ENCODE data around the gene PROX1.

Gene PROX1

DNA sequence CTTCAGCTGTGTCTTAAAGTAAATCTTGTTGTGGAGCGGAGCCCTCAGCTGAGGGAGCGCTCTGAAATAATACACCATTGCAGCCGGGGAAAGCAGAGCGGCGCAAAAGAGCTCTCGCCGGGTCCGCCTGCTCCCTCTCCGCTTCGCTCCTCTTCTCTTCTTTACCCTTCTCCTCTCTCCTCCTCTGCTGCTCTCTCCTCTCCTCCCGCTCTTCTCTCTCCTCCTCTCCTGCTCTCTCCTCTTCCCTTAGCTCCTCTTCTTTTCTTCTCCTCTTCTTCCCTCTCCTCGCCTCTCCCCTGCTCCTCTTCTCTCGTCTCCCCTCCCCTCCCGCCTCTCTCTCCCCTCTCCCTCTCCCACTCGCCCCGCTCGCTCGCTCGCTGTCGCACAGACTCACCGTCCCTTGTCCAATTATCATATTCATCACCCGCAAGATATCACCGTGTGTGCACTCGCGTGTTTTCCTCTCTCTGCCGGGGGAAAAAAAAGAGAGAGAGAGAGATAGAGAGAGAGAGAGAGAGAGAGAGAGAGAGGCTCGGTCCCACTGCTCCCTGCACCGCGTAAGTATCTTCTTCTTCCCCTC lies at the start of gene PROX1:
Gene PROX1, plus strand, starts transcription at position 47 of the 580 bp plus-strand sequence. CDS start 8,563 bp downstream, outside the sequence.
- Mint-ChIP-seq H3K27me3 (ENCODE audit: low read depth, poor library complexity) (peaks cover 34% of the 10 kb centered on the region), H3K36me3 (ENCODE audit: low read depth) (no peaks in the 10 kb centered on the region), H3K4me1 (peaks cover 76% of the 10 kb centered on the region), H3K27ac (peak within 1 kb of the TSS; percentile 99), H3K4me3 (peak within 1 kb of the TSS; percentile 98), H3K9me3 (no peaks in the 10 kb centered on the region)
- no peak for TF ChIP-seq CTCF (IDR thresholded peaks at IDR 0.05)
- DNase-seq: no peak

DNA sequence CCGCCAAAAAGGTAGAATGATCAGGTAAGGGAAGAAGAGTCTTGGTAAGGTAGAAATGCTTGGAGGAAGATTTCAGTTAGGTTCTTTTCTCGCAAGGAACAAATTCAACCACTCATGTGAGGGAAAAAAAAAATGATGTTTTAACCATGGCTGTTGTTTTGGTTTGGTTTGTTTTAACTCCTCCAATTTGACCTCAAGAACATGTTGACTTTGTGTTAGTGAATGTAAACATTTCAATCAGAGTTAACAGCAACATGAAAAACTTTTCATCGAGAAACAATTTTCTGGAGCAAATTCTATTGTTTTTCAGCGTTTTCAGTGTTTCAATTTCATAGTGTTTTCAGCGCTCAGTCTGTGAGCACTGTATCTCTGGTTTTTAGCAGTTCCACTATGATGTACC lies 49.0 kb upstream of the PROX1 start:
- peaks cover 34% of the 10 kb centered on the region for H3K36me3 Mint-ChIP-seq (ENCODE audit: low read depth)
- H3K4me3 Mint-ChIP-seq: no peak overlapping the region
- no peak overlapping the region for H3K27ac Mint-ChIP-seq

GRCh38 chr1:213939888-213940287 lies 47.9 kb upstream of the PROX1 start:
- Mint-ChIP-seq H3K9me3 (peaks cover 38% of the 10 kb centered on the region), H3K36me3 (ENCODE audit: low read depth) (peaks cover 34% of the 10 kb centered on the region), H3K27ac (no peak overlapping the region), H3K4me1 (peaks cover 5% of the 10 kb centered on the region), H3K27me3 (ENCODE audit: low read depth, poor library complexity) (no peaks in the 10 kb centered on the region), H3K4me3 (no peak overlapping the region)
- no peak for TF ChIP-seq CTCF (IDR thresholded peaks at IDR 0.05)
- no peak for DNase-seq

More for the DNA sequence above, 49.0 kb upstream of the PROX1 start:
- Mint-ChIP-seq H3K4me1 (peaks cover 5% of the 10 kb centered on the region), H3K27me3 (ENCODE audit: low read depth, poor library complexity) (peaks cover 4% of the 10 kb centered on the region), H3K9me3 (peaks cover 38% of the 10 kb centered on the region)
- DNase-seq: no peak
- TF ChIP-seq CTCF (IDR thresholded peaks at IDR 0.05): no peak

- Mint-ChIP-seq H3K27me3 (ENCODE audit: low read depth, poor library complexity) (no peaks in the 10 kb centered on the region), H3K36me3 (ENCODE audit: low read depth) (peaks cover 33% of the 10 kb centered on the region)
Measured at GRCh38 chr1:213940947-213941346, 46.8 kb upstream of the PROX1 start.

DNA sequence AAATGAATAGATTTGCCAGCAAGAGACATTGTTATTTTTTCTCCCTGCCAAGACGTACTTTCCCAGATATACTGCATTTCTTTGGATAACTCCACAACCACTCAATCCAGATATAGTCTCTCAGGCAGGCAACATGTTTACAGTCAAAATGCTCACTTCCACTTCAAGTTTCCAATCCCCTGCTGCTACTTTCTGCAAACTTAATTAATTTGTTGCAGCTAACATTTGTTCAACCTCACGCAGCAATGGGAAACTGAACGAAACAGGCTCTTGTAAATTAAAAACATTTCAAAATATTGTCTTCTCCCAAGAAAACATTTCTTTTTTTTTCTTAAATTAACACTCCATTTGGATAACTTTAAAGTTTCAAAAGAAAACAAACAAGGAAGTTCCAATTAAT lies 45.7 kb upstream of the PROX1 start:
- Mint-ChIP-seq H3K36me3 (ENCODE audit: low read depth) (peaks cover 24% of the 10 kb centered on the region), H3K4me3 (no peak overlapping the region), H3K27ac (no peak overlapping the region), H3K9me3 (peaks cover 30% of the 10 kb centered on the region), H3K4me1 (peaks cover 5% of the 10 kb centered on the region), H3K27me3 (ENCODE audit: low read depth, poor library complexity) (no peaks in the 10 kb centered on the region)
- DNase-seq: no peak
- no peak for TF ChIP-seq CTCF (IDR thresholded peaks at IDR 0.05)

More at GRCh38 chr1:213940947-213941346, 46.8 kb upstream of the PROX1 start:
- Mint-ChIP-seq H3K27ac (no peak overlapping the region), H3K4me3 (no peak overlapping the region), H3K4me1 (peaks cover 5% of the 10 kb centered on the region), H3K9me3 (peaks cover 38% of the 10 kb centered on the region)
- no peak for TF ChIP-seq CTCF (IDR thresholded peaks at IDR 0.05)
- no peak for DNase-seq

GRCh38 chr1:213947200-213947801 lies 40.5 kb upstream of the PROX1 start:
- peaks cover 5% of the 10 kb centered on the region for H3K27me3 Mint-ChIP-seq (ENCODE audit: low read depth, poor library complexity)
- peaks cover 8% of the 10 kb centered on the region for H3K4me1 Mint-ChIP-seq
- no peak for DNase-seq
- H3K9me3 Mint-ChIP-seq: no peaks in the 10 kb centered on the region
- TF ChIP-seq CTCF (IDR thresholded peaks at IDR 0.05): no peak
- H3K36me3 Mint-ChIP-seq (ENCODE audit: low read depth): no peaks in the 10 kb centered on the region
- no peak overlapping the region for H3K27ac Mint-ChIP-seq
- H3K4me3 Mint-ChIP-seq: no peak overlapping the region

Measured in nephron progenitor cell (in vitro differentiated cells).